Skeletal muscle satellite cell (primary cell): ENCODE results near the gene DGCR6L. TPM values are rescaled to one million over a fixed set of nuclear protein-coding genes. Genes with fewer than 3 reads are reported as not detected.
A peak's percentile ranks its signal among the peaks of the same experiment; 100 is the strongest.
"Not testable (repeated sequence)": the region's sequence is repeated elsewhere in the genome, so short reads cannot be mapped to it uniquely, and the experiment has no call there.

ENCODE experiments used
- H3K27me3 ChIP-seq: 2 replicates; pipeline ENCODE4 v1.7.0; 2013; ENCODE audit warnings: low read length; ENCODE audit not compliant: control insufficient read depth, insufficient read depth
- H3K36me3 ChIP-seq: 2 replicates; pipeline ENCODE4 v1.7.0; 2013; ENCODE audit warnings: mild to moderate bottlenecking, control low read depth, low read length; ENCODE audit not compliant: insufficient read depth
- H3K4me1 ChIP-seq: 2 replicates; pipeline ENCODE4 v1.7.0; 2013; ENCODE audit warnings: low read length; ENCODE audit not compliant: control insufficient read depth, insufficient read depth
- H3K4me2 ChIP-seq: 2 replicates; pipeline ENCODE4 v1.7.0; 2013; ENCODE audit warnings: mild to moderate bottlenecking, low read length
- H3K4me3 ChIP-seq: 2 replicates; pipeline ENCODE4 v1.7.0; 2013; ENCODE audit warnings: low read length
- H3K9ac ChIP-seq: 2 replicates; pipeline ENCODE4 v1.7.0; 2013; ENCODE audit warnings: mild to moderate bottlenecking, low read depth, low read length, moderate library complexity
- H3K9me3 ChIP-seq: replicated peaks from 2 replicates; pipeline ENCODE4 v1.7.0; 2013; ENCODE audit warnings: mild to moderate bottlenecking, control low read depth, low read length
- total RNA-seq: library from RNA; depleted of rRNA; stranded (reverse); fragments of >200 nt; gene quantifications from 2 replicates; pipeline ENCODE4 v1.2.3, GENCODE V29; 2012; rRNA removed

DGCR6L gene
- 54.8 and 55.5 TPM in 2 replicates for total RNA-seq

- peaks cover 38% of the 10 kb centered on the region for H3K4me1 ChIP-seq
- no peaks in the 10 kb centered on the region for H3K27me3 ChIP-seq
- peak within 1 kb of the TSS; percentile 99 for H3K9ac ChIP-seq
- H3K4me3 ChIP-seq = peak within 1 kb of the TSS; percentile 99
- peak within 1 kb of the TSS; percentile 97 for H3K4me2 ChIP-seq
- H3K9me3 ChIP-seq = no peaks in the 10 kb centered on the region
- peaks cover under 1% of the 10 kb centered on the region for H3K36me3 ChIP-seq
Measured at GRCh38 chr22:20319745-20320658, at the start of gene DGCR6L. DGCR6L (minus strand) TSS chr22:20320060; CDS start chr22:20319988, 72 bp downstream.

GRCh38 chr22:20368875-20369274 is 49.0 kb upstream of the DGCR6L start:
- H3K9ac ChIP-seq, H3K4me2 ChIP-seq, H3K4me1 ChIP-seq, H3K36me3 ChIP-seq, H3K27me3 ChIP-seq, H3K9me3 ChIP-seq, H3K4me3 ChIP-seq: not testable (repeated sequence)

- not testable (repeated sequence) for H3K4me1 ChIP-seq
Measured at GRCh38 chr22:20366841-20367240, 47.0 kb upstream of the DGCR6L start.

GRCh38 chr22:20364335-20365260 is 44.7 kb upstream of the DGCR6L start:
- not testable (repeated sequence) for H3K27me3 ChIP-seq

More at GRCh38 chr22:20366841-20367240, 47.0 kb upstream of the DGCR6L start:
- H3K36me3 ChIP-seq, H3K9ac ChIP-seq, H3K4me2 ChIP-seq, H3K27me3 ChIP-seq, H3K4me3 ChIP-seq, H3K9me3 ChIP-seq: not testable (repeated sequence)

GRCh38 chr22:20362403-20362802 is 42.5 kb upstream of the DGCR6L start:
- H3K9ac ChIP-seq, H3K27me3 ChIP-seq, H3K4me3 ChIP-seq, H3K4me1 ChIP-seq, H3K9me3 ChIP-seq, H3K36me3 ChIP-seq, H3K4me2 ChIP-seq: not testable (repeated sequence)

More at GRCh38 chr22:20364335-20365260, 44.7 kb upstream of the DGCR6L start:
- not testable (repeated sequence) for H3K9ac ChIP-seq, H3K4me3 ChIP-seq, H3K9me3 ChIP-seq, H3K4me2 ChIP-seq, H3K4me1 ChIP-seq, H3K36me3 ChIP-seq

GRCh38 chr22:20361752-20362229 is 41.9 kb upstream of the DGCR6L start:
- not testable (repeated sequence) for H3K9ac ChIP-seq, H3K4me1 ChIP-seq, H3K9me3 ChIP-seq, H3K4me2 ChIP-seq, H3K36me3 ChIP-seq, H3K4me3 ChIP-seq, H3K27me3 ChIP-seq

GRCh38 chr22:20360866-20361751 is 41.2 kb upstream of the DGCR6L start:
- H3K9ac ChIP-seq, H3K9me3 ChIP-seq, H3K27me3 ChIP-seq, H3K4me1 ChIP-seq, H3K36me3 ChIP-seq, H3K4me3 ChIP-seq, H3K4me2 ChIP-seq: not testable (repeated sequence)

GRCh38 chr22:20360261-20360660 is 40.4 kb upstream of the DGCR6L start:
- H3K9ac ChIP-seq, H3K4me2 ChIP-seq, H3K4me1 ChIP-seq, H3K27me3 ChIP-seq, H3K4me3 ChIP-seq, H3K36me3 ChIP-seq, H3K9me3 ChIP-seq: not testable (repeated sequence)

GRCh38 chr22:20358503-20359239 is 38.8 kb upstream of the DGCR6L start:
- H3K27me3 ChIP-seq, H3K9ac ChIP-seq, H3K9me3 ChIP-seq, H3K4me3 ChIP-seq, H3K36me3 ChIP-seq, H3K4me1 ChIP-seq, H3K4me2 ChIP-seq: not testable (repeated sequence)

- not testable (repeated sequence) for H3K9me3 ChIP-seq, H3K4me3 ChIP-seq, H3K4me2 ChIP-seq, H3K9ac ChIP-seq, H3K36me3 ChIP-seq, H3K27me3 ChIP-seq, H3K4me1 ChIP-seq
Measured at GRCh38 chr22:20357967-20358366, 38.1 kb upstream of the DGCR6L start.
